Embryonic facial prominence (tissue), 1 donor: ENCODE data around the gene SESN1.
"Not testable (repeated sequence)": the region's sequence is repeated elsewhere in the genome, so short reads cannot be mapped to it uniquely, and the experiment has no call there.

Experiments
- DNase-seq: peaks from one replicate; pipeline ENCODE4 v3.0.0-alpha.2; 2016; ENCODE audit errors: extremely low spot score

Gene SESN1

DNA sequence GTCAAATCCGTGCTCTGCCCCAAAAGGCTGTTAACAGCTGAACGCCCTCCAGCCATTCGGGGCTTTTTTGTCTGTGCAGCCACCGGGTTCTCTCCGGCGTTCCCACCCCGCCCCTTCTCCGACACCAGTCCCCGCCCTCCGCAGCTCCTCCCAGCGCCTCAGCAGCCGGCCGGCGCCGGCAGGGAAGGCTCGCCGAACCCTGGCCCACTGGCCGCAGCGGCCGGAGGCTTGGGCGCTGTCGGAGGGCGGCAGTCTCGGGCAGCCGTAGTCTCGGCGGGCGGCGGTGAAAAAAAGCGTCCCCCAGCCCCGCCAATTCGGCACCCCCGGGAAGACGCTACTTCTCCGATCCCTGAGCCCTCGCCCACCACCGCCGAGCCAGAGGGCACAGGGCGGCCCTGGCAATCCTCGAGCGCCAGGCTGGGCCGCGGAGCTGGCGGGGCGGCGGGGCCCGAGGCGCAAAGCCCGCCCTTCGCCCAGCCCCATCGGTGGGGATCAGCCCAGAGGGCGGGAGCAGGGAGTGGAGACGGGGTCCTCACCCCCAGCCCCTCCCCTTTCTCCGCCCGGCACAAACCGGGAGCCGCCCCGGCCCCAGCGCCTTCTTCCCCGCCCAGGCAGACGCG lies at the start of gene SESN1:
TSS of gene SESN1 (minus strand) at position 431 of the 620 bp plus-strand sequence. CDS start 773 bp downstream, outside the sequence.
- peak; percentile 84 for DNase-seq

DNA sequence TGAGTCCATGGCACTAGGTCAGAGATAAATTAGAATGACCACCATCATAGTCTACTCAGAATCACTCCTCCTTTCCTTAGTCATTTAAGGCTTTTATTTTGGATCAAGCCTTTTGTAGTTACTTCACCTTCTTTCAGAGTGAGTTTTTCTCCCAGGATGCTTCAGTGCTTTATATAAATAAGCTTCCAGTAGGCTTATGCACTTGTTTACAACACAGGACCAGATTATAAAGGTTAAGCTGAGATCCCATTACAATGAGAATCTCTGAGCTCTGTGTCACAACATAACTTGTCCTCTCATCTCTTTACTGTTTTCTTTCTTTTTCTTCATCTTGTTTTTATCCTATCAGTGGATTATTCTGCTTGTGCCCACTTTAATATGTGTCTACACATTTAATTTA lies 48.5 kb upstream of the SESN1 start:
- no peak for DNase-seq

DNA sequence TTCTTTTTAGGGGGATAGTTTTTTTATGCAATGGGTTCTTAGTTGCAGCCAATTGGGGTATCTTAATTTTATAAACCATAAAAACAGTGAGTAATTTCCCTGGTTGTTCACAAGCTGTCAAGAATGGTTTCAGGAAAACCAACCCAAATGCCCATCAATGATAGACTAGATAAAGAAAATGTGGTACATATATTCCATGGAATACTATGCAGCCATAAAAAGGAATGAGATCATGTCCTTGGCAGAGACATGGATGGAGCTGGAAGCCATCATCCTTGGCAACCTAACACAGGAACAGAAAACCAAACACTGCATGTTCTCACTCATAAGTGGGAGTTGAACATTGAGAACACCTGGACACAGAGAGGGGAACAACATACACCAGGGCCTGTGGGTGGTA lies 47.4 kb upstream of the SESN1 start:
- DNase-seq = not testable (repeated sequence)

DNA sequence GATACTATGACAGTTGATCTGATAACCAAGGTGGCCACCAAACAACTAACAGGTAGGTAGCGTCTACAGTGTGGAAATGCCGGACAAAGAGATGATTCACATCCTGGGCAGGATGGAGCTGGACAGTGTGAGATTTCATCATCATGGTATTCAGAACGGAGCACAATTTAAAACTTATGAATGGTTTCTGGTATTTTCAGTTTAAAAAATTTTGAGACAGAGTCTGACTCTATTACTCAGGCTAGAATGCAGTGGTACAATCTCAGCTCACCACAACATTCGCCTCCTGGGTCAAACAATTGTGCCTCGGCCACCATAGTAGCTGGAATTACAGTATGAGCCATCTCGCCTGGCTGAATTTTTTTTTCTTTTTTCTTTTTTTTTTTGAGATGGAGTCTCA lies 44.5 kb upstream of the SESN1 start:
- DNase-seq = no peak

DNA sequence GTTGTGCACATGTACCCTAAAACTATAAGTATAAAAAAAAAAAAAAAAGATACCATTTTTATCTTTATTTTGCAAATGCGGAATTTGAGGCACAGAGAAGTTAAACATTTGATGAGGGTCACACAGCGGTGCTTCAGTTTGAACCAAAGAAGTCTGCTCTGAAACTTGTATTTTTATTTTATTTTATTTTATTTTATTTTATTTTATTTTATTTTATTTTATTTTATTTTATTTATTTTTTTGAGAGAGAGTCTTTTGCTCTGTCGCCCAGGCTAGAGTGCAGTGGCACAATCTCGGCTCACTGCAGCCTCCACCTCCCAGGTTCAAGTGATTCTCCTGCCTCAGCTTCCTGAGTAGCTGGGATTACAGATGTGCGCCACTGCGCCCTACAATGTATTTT lies 41.9 kb upstream of the SESN1 start:
- not testable (repeated sequence) for DNase-seq

DNA sequence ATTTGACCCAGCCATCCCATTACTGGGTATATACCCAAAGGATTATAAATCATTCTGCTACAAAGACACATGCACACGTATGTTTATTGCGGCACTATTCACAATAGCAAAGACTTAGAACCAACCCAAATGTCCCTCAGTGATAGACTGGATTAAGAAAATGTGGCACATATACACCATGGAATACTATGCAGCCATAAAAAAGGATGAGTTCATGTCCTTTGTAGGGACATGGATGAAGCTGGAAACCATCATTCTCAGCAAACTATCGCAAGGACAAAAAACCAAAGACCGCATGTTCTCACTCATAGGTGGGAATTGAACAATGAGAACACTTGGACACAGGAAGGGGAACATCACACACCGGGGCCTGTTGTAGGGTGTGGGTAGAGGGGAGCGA lies 41.4 kb upstream of the SESN1 start:
- DNase-seq = not testable (repeated sequence)

DNA sequence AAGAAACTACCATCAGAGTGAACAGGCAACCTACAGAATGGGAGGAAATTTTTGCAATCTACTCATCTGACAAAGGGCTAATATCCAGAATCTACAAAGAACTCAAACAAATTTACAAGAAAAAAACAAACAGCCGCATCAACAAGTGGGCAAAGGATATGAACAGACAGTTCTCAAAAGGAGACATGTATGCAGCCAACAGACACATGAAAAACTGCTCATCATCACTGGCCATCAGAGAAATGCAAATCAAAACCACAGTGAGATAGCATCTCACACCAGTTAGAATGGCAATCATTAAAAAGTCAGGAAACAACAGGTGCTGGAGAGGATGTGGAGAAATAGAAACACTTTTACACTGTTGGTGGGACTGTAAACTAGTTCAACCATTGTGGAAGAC lies 41.0 kb upstream of the SESN1 start:
- not testable (repeated sequence) for DNase-seq

DNA sequence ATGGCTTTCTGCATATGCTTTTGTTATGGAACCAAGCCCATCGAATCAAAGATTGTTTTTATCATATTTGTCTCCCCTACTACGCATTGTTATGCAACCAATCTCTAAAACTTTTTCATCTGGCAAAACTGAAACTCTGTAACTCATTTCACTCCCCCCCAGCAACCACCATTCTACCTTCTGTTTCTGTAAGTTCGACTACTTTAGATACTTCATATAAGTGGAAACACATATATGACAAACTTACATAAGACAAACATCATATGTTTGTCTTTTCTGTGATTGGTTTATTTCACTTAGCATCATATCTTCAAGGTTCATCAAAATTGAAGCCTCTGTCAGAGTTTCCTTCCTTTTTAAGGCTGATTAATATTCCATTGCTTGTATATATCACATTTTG lies 35.4 kb upstream of the SESN1 start:
- no peak for DNase-seq

DNA sequence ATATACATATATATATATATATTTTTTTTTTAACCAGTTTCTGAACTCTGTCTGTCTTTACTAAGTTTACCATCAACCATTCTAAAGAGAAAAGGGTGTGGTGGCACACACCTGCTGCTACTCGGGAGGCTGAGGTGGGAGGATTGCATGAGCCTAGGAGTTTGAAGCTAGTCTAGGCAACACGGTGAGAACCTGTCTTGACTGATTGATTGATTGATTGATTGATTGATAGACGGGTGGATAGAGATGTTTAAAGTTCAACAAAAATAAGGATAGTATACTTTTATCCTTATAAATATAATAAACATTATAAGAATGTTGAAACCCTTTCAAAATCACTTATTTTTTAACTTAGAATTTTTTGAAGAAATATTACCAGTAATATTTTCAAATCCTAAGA lies 30.9 kb upstream of the SESN1 start:
- no peak for DNase-seq

DNA sequence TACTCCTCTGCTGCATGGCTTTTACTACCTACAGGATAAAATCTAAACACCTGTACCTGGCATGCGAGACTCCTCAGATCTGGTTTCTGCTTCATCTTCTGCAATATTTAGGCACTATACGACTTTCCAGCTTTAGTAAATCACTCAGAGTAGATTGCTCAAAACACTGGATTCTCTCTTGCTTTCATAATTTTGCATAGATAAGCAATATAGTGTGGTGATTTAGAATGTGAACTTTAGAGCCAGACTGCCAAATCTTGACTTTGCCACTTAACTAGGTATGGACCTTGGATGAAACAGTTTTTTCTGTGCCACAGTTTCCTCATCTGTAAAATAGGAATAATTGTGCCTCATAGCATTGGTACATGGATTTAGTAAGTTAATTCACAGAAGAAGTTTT lies 29.6 kb upstream of the SESN1 start:
- no peak for DNase-seq

DNA sequence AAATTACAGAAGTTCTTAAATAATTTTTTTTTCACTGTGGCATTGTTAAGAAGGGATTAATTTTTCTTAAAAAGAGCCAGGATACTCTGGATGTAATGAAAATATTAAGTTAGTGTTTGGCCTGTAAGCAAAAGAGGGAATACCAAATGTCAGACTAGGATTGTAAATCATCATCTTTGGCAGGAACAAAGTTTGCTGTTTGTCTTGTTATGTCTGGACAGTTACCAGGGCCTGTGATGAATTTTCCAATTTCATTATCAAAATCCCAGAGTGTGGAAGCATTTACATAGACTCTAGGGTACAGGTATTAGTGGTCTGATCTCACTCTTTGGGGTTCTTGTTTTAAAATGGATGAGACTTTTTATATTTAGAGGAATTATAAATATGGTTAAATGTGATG lies 26.8 kb upstream of the SESN1 start:
- DNase-seq = no peak

DNA sequence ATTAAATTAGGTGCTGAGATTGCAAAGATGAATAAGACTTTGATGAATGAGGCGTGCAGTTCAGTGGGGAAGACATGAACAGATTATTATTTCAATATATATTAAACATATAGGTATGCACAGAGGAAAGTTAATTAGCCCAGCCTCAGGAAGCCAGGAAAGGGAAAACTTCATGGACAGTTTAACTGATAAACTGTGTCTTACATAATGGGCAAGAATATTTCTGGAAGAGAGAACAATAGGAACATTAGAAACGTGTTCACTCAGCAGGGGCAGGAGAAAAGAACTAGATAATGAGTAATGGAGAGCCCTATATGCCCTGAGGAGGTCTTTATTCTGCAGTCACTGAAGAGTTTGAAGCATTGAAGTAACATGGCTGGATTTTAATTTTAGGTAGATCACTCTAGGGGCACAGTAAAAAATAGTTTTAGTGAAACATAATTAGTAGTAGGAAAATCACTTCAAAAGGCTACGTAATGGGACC lies 24.3 kb upstream of the SESN1 start:
- no peak for DNase-seq

DNA sequence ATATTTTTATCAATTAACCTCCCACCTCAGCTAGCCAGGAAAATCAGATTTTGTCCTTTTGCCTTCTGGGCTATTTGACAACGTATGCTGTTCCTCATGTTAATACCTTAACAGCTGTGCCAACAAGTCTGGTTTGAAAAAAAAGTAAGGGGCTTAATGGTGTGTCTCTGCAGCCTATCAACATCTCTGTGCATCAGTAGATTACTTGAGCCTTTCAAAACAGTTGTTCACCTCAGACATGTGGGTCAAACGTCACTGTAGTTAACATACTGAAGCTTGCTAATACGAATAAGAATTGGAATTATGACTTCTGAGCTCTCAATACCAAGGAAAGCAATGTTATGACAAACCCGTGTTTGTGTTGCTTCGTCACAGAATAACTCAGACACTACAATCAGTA lies 23.7 kb upstream of the SESN1 start:
- DNase-seq = no peak

DNA sequence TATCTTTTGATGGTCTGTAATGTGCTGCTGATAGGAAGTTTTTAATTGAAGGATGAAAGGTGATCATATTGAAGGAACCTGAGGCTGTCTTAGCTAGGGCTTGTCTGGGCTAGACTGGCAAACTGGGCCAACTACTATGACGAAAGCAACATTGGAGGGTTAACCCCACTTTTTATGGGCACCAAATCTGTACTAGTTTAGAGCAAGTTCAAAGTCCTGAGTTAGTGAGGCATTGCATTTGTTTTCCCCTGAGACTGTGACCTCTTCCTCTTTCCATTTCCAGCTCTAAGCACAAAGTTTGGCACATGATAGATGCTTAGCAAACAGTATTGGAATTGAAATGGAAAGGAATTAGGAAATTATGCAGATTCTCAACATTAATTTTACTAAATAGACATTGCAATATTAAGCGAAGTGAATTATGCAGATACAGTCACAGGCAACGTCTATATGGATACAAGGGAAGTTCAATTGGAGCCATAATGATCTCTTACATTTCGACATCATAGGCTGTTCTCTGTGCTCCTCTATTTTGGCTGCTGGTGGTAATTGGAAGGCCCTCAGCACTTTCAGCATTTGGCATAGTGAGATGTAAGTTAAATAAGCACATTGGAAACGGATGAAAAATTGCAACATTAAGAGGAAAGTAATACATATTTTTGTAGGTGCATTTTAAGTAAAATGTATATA lies 22.8 kb upstream of the SESN1 start:
- no peak for DNase-seq

DNA sequence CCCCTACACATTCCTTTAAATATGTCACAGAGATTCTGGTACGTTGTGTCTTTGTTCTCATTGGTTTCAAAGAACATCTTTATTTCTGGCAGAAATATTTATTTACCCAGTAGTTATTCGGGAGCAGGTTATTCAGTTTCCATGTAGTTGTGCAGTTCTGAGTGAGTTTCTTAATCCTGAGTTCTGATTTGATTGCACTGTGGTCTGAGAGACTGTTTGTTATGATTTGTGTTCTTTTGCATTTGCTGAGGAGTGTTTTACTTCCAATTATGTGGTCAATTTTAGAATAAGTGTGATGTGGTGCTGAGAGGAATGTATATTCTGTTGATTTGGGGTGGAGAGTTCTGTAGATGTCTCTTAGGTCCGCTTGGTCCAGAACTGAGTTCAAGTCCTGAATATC lies 18.0 kb upstream of the SESN1 start:
- DNase-seq = not testable (repeated sequence)

DNA sequence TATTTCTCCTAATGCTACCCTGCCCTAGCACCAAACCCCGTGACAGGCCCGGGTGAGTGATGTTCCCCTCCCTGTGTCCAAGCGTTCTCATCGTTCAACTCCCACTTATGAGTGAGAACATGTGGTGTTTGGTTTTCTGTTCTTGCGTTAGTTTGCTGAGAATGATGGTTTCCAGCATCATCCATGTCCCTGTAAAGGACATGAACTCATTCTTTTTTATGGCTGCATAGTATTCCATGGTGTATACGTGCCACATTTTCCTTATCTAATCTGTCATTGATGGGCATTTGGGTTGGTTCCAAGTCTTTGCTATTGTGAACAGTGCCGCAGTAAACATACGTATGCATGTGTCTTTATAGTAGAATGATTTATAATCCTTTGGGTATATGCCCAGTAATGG lies 15.0 kb upstream of the SESN1 start:
- not testable (repeated sequence) for DNase-seq

DNA sequence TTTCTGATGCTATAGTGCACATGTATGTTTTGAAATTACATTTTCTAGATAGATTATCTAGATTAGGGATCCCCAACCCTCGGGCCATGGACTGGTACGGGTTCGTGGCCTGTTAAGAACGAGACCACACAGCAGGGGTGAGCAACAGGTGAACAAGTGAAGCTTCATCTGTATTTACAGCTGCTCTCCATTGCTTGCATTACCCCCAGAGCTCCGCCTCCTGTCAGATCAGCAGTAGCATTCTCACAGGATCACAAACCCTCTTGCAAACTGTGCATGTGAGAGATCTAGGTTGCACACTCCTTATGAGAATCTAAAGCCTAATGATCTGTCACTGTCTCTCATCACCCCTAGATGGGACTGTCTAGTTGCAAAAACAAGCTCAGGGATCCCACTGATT lies 11.0 kb upstream of the SESN1 start:
- DNase-seq = no peak

DNA sequence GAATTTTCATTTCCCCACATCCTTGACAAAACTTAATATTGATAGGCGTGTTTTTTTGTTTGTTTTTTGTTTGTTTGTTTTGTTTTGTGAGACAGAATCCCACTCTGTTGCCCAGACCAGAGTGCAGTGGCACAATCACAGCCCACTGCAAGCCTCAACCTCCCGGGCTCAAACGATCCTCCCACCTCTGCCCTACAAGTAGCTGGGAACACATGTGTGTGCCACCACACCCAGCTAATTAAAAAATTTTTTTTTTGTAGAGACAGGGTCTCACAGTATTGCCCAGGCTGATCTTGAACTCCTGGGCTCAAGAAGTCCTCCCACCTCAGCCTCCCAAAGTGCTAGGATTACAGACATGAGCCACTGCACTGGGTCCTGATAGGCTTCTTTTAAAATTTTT lies 9.9 kb upstream of the SESN1 start:
- no peak for DNase-seq

DNA sequence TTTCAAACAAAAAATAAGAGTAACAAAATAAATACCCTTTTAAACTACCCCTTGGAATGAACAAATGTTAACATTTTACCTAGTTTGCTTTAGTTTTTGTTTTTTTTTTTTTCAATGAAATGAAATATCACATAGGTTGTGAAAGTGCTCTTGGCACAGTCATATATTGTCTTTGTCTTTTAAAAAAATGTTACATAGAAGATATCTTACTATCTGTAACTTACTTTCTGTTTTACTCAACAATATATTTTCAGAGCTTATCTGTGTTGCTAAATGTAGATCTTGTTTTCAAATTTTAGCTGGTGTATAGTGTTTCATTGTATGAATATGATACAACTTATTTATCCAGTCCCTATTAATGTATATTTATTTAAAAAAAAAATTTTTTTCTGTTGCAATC lies 9.3 kb upstream of the SESN1 start:
- no peak for DNase-seq

DNA sequence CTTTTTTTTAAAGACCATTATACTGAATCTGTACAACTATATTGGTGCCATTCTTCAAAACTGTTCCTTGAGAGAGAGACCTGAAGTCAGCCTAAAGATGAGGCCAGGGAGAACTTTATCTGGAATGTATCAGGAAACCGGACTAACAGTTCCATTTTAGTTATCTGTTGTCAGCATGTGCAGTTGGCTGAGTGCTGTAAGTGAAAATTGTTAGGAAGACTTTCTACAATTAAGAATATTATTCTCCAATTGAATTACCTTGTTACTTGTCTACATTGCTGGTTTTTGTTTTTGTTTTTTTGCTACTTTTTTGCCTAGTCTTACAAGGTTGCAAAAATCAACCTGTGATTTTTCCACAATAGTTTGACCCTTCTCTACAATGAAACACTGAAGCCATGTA lies 8.1 kb upstream of the SESN1 start:
- DNase-seq = no peak

DNA sequence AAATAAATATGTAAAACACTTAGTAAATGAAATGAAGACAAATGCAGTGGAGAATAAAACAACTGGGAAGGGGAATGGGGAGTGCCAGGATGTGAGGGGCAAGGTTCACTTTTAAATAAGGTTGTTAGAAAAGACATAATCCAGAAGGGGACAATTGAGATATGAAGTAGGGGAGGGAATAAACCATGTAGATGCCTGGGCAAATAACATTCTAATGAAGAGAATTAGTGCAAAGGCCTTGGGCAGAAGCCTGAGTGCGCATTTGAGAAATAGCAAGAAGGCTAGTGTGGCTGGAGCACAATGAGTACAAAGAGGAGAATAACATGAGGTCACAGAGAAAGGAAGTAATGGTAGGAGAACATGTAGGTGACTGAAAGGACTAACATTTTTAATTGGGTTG lies 3.0 kb upstream of the SESN1 start:
- no peak for DNase-seq

DNA sequence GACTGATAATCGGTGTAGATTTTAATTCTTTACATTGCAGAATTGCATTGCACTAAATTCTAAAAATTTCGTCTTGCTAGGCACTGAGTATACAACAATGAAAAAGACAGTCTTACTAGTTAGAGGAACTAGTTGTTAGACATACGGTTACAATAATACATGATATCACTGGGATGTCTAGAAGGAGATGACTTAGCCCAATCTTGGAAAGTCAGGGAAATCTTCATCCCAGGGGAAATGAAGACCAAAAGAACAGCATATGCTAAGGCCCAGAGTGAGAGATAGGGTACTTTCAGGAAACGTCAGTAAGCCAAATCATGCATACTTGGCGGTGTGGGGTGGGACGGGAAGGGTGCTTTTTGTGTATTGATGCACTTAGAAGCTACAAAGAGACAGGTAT lies 1.6 kb upstream of the SESN1 start:
- no peak for DNase-seq

DNA sequence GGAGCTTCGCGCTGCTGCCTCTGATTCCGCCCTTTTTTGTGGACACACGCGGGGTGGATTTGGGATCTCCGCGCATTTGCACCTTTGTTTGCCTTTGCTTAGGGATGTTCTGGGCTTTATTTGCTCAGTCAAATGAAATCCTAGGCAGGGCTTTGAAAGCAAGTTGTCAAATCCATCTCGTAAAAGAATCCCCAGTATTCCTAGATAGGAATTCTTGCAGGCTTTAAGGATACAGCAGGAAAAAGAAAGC lies 1.1 kb upstream of the SESN1 start:
- no peak for DNase-seq
